Neural cell (in vitro differentiated cells): Measurements from ENCODE around the gene RAB9A. TPM values are rescaled to one million over a fixed set of nuclear protein-coding genes. Genes with fewer than 3 reads are reported as not detected.

Experiments used
- H2AFZ ChIP-seq: fragments of 200-600, 300-800 bp; sonication (generic), shearing (Covaris generic); 2 replicates; pipeline ENCODE4 v1.6.0; 2014; ENCODE audit warnings: low read depth, mild to moderate bottlenecking, antibody characterized with exemption, low read length, moderate library complexity
- H3F3A ChIP-seq: fragments of 200-600 bp; shearing (Covaris generic); 2 replicates; pipeline ENCODE4 v1.6.1; 2016; ENCODE audit warnings: mild to moderate bottlenecking, moderate library complexity, mixed read lengths, antibody characterized with exemption, low read length; ENCODE audit not compliant: insufficient read depth, poor library complexity, severe bottlenecking
- H3K27ac ChIP-seq: fragments of 200-600, 300-800 bp; sonication (generic), shearing (Covaris generic); 2 replicates; pipeline ENCODE4 v1.5.1; 2014; ENCODE audit warnings: mild to moderate bottlenecking, low read length, moderate library complexity
- H3K27me3 ChIP-seq: fragments of 300-800, 200-600 bp; sonication (generic), shearing (Covaris generic); 2 replicates; pipeline ENCODE4 v1.6.0; 2014; ENCODE audit warnings: mild to moderate bottlenecking, low read depth, low read length, moderate library complexity; ENCODE audit not compliant: insufficient read depth
- H3K36me3 ChIP-seq: fragments of 300-800, 200-600 bp; sonication (generic), shearing (Covaris generic); 2 replicates; pipeline ENCODE4 v1.5.1; 2014; ENCODE audit warnings: mild to moderate bottlenecking, antibody characterized with exemption, low read length, moderate library complexity; ENCODE audit not compliant: insufficient read depth
- H3K4me2 ChIP-seq: fragments of 300-800, 200-600 bp; sonication (generic), shearing (Covaris generic); 2 replicates; pipeline ENCODE4 v1.6.0; 2014; ENCODE audit warnings: mild to moderate bottlenecking, low read length
- H3K4me3 ChIP-seq: fragments of 300-800, 200-600 bp; sonication (generic), shearing (Covaris generic); 2 replicates; pipeline ENCODE4 v1.5.1; 2014; ENCODE audit warnings: mild to moderate bottlenecking, low read length, moderate library complexity
- H3K79me2 ChIP-seq: fragments of 200-600 bp; shearing (Covaris generic); replicated peaks from 2 replicates; pipeline ENCODE4 v1.6.0; 2014; ENCODE audit warnings: mild to moderate bottlenecking, low read length, moderate library complexity; ENCODE audit not compliant: insufficient read depth
- H3K9ac ChIP-seq: fragments of 300-800, 200-600 bp; sonication (generic), shearing (Covaris generic); 2 replicates; pipeline ENCODE4 v1.6.1; 2016; ENCODE audit warnings: mild to moderate bottlenecking, low read length, mixed read lengths
- H3K9me2 ChIP-seq: fragments of 200-600 bp; shearing (Covaris generic); 2 replicates; pipeline ENCODE4 v1.6.1; 2016; ENCODE audit warnings: mild to moderate bottlenecking, low read length, mixed read lengths; ENCODE audit not compliant: insufficient read depth
- H3K9me3 ChIP-seq: fragments of 200-600, 300-800 bp; sonication (generic), shearing (Covaris generic); 2 replicates; pipeline ENCODE4 v1.6.1; 2016; ENCODE audit warnings: mild to moderate bottlenecking, mixed run types, low read length, moderate library complexity, mixed read lengths
- H4K20me1 ChIP-seq: fragments of 200-600 bp; shearing (Covaris generic); 2 replicates; pipeline ENCODE4 v1.6.1; 2016; ENCODE audit warnings: mild to moderate bottlenecking, mixed run types; ENCODE audit not compliant: insufficient read depth
- EP300 ChIP-seq: fragments of 450-650 bp; conservative IDR thresholded peaks from 2 replicates; pipeline ENCODE4 v1.6.1; 2014; ENCODE audit warnings: antibody characterized with exemption, mild to moderate bottlenecking, moderate library complexity; ENCODE audit not compliant: poor library complexity, severe bottlenecking
- EZH2 ChIP-seq: fragments of 200-600, 300-800 bp; shearing (Covaris generic), sonication (generic); IDR thresholded peaks from 2 replicates; pipeline ENCODE4 v1.6.1; 2014; ENCODE audit warnings: antibody characterized with exemption, low read length, borderline replicate concordance, mild to moderate bottlenecking; ENCODE audit not compliant: insufficient read depth, poor library complexity, severe bottlenecking
- MXI1 ChIP-seq: fragments of 450-650 bp; conservative IDR thresholded peaks from 2 replicates; pipeline ENCODE4 v1.6.1; 2014; ENCODE audit warnings: antibody characterized with exemption, mild to moderate bottlenecking; ENCODE audit not compliant: poor library complexity, severe bottlenecking
- POLR2AphosphoS5 ChIP-seq: IDR thresholded peaks from 2 replicates; pipeline ENCODE4 v1.6.1; 2012
- RAD21 ChIP-seq: fragments of 450-650 bp; conservative IDR thresholded peaks from 2 replicates; pipeline ENCODE4 v1.6.1; 2014; ENCODE audit warnings: antibody characterized with exemption, mild to moderate bottlenecking, moderate library complexity
- REST ChIP-seq: IDR thresholded peaks from 2 replicates; pipeline ENCODE4 v1.6.1; 2012; ENCODE audit warnings: borderline replicate concordance
- SMC3 ChIP-seq: fragments of 450-650 bp; conservative IDR thresholded peaks from 2 replicates; pipeline ENCODE4 v1.6.1; 2014; ENCODE audit warnings: antibody characterized with exemption, mild to moderate bottlenecking, moderate library complexity; ENCODE audit not compliant: poor library complexity
- TAF1 ChIP-seq: IDR thresholded peaks from 2 replicates; pipeline ENCODE4 v1.6.1; 2012; ENCODE audit warnings: low read depth
- polyA plus RNA-seq: library from polyadenylated mRNA; depleted of rRNA; stranded (reverse); fragments of >200 nt; gene quantifications from 2 replicates; pipeline ENCODE4 v1.2.3, GENCODE V29; 2014
- TF ChIP-seq, protein P1 (sequence below): fragments of 450-650 bp; IDR thresholded peaks from 2 replicates; pipeline ENCODE4 v1.5.1; 2014; ENCODE audit warnings: antibody characterized with exemption, mild to moderate bottlenecking, moderate library complexity; ENCODE audit not compliant: poor library complexity, severe bottlenecking

RAB9A gene
- polyA plus RNA-seq, 1 donor from 2014 or later = 26.9 TPM

DNA sequence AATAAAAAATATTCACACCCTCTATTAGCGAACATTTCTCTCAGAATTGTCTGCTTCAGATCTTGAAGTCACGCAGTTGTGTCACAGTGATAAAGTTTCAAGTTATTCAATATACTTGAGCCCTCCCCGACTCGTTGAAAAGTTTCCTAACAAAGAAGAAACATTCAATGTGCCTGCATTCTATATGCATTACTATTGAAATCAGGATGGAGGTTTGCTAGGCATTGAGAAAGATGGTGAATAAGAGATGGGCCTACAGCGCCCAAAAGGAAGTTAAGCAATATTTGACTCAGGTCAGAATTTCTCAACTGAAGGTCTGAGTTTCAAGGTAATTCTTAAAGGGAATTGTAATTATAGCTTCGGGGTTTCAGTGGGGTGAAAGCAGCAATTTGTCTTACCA lies 29.9 kb upstream of the RAB9A start:
- H3F3A ChIP-seq = no peaks in the 10 kb centered on the region
- no peaks in the 10 kb centered on the region for H4K20me1 ChIP-seq
- no peaks in the 10 kb centered on the region for H3K79me2 ChIP-seq
- H3K4me3 ChIP-seq = no peak overlapping the region
- TF ChIP-seq POLR2AphosphoS5 = no peak
- TF ChIP-seq REST = no peak
- H3K36me3 ChIP-seq = no peaks in the 10 kb centered on the region
- H3K9me3 ChIP-seq = no peaks in the 10 kb centered on the region
- no peaks in the 10 kb centered on the region for H3K9me2 ChIP-seq
- no peak overlapping the region for H3K4me2 ChIP-seq
- no peaks in the 10 kb centered on the region for H3K27me3 ChIP-seq
- H3K27ac ChIP-seq = no peak overlapping the region
- H2AFZ ChIP-seq = no peak overlapping the region
- no peak overlapping the region for H3K9ac ChIP-seq

DNA sequence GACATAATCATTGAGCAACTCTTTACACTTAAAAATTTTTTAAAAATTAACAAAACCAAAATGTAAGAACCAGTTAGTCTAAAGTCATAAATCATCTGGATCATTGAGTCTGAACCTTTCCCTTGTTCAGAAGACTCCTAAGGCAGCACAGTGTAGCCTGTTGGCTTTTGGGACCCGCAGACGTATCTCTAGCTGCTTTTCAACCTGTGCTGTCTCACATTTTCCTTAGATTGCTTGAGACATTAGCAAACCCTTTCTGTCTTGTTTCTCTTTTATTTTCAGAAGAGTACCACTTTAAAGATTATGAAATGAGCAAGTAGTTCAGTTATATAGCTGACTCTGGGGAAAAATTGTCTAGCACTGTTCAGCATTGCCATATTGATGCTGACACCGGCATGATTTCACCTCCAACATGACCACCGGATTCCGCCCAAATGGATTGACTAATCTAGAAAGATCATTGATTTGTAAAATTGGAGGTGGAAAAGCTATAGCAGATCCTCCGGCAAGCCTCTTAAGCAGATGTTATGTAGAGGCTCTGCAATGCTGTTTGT lies 27.1 kb upstream of the RAB9A start:
- Histone ChIP-seq H3K9ac (no peak overlapping the region), H4K20me1 (no peaks in the 10 kb centered on the region), H3K4me2 (no peak overlapping the region), H3K36me3 (no peaks in the 10 kb centered on the region), H3K9me2 (no peaks in the 10 kb centered on the region), H3K27ac (no peak overlapping the region), H3K9me3 (no peaks in the 10 kb centered on the region), H2AFZ (no peak overlapping the region), H3K4me3 (no peak overlapping the region), H3F3A (no peaks in the 10 kb centered on the region), H3K27me3 (no peaks in the 10 kb centered on the region), H3K79me2 (no peaks in the 10 kb centered on the region)
- TF ChIP-seq REST = no peak
- TF ChIP-seq MXI1 = no peak
- TF ChIP-seq RAD21 = no peak
- TF ChIP-seq TAF1 = no peak
- TF ChIP-seq, protein P1, sequence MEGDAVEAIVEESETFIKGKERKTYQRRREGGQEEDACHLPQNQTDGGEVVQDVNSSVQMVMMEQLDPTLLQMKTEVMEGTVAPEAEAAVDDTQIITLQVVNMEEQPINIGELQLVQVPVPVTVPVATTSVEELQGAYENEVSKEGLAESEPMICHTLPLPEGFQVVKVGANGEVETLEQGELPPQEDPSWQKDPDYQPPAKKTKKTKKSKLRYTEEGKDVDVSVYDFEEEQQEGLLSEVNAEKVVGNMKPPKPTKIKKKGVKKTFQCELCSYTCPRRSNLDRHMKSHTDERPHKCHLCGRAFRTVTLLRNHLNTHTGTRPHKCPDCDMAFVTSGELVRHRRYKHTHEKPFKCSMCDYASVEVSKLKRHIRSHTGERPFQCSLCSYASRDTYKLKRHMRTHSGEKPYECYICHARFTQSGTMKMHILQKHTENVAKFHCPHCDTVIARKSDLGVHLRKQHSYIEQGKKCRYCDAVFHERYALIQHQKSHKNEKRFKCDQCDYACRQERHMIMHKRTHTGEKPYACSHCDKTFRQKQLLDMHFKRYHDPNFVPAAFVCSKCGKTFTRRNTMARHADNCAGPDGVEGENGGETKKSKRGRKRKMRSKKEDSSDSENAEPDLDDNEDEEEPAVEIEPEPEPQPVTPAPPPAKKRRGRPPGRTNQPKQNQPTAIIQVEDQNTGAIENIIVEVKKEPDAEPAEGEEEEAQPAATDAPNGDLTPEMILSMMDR = no peak
- TF ChIP-seq SMC3 = no peak
- no peak for TF ChIP-seq POLR2AphosphoS5
- TF ChIP-seq EZH2 = no peak
- no peak for TF ChIP-seq EP300
